Measurements from ENCODE around the gene NRDC.

- TF ChIP-seq CTCF (IDR thresholded peaks at IDR 0.05) = no peak
- no peak for TF ChIP-seq EZH2 (IDR thresholded peaks at IDR 0.05)
Observed at GRCh38 chr1:51899022-51899421, 20.5 kb upstream of the NRDC start.
